H1 (cell line): ENCODE results near the gene L3MBTL4. TPM values are rescaled to one million over a fixed set of nuclear protein-coding genes. Genes with fewer than 3 reads are reported as not detected.

Experiments
- ASH2L ChIP-seq: fragments of 200-600, 300-600 bp; sonication (generic); IDR thresholded peaks from one replicate; pipeline ENCODE4 v1.7.1; 2017; ENCODE audit warnings: low read length
- KDM5A ChIP-seq: fragments of 200-600 bp; IDR thresholded peaks from 2 replicates; pipeline ENCODE4 v1.7.1; 2012; ENCODE audit warnings: mild to moderate bottlenecking, low read length, inconsistent platforms, mixed read lengths
- SAP30 ChIP-seq: fragments of 300-600 bp; sonication (generic); IDR thresholded peaks from 2 replicates; pipeline ENCODE4 v1.7.1; 2012; ENCODE audit warnings: low read length, moderate library complexity, mild to moderate bottlenecking, inconsistent platforms; ENCODE audit not compliant: insufficient read depth, insufficient replicate concordance
- SRF ChIP-seq: IDR thresholded peaks from 2 replicates; pipeline ENCODE4 v1.6.1; 2011; ENCODE audit warnings: mild to moderate bottlenecking, low read depth, low read length, moderate library complexity
- TAF1 ChIP-seq: IDR thresholded peaks from 2 replicates; pipeline ENCODE4 v1.6.1; 2011; ENCODE audit warnings: mild to moderate bottlenecking, low read depth, low read length
- polyA plus RNA-seq, 7 experiments: library from polyadenylated mRNA; depleted of rRNA in 3 of 7; stranded (reverse) in 5 of 7; unstranded in 2 of 7; fragments of >200 nt in 5 of 7; fragments of 200-250 nt in 2 of 7; gene quantifications; 1 replicate in 5 of 7; 2 replicates in 1 of 7; 4 replicates in 1 of 7; pipeline versions ENCODE4 v1.2.1 to v1.2.3, GENCODE V29; 2011 to 2013; ENCODE audit warnings: missing spikeins in 2 of 7, mixed read lengths in 2 of 7
- total RNA-seq: library from RNA; stranded (reverse); fragmentation: NEBNext Ultra II Directional; extraction: Animal tissue kit (Norgen Biotek cat#: 25700); gene quantifications from 2 replicates; pipeline ENCODE4 v1.2.1, GENCODE V29; 2021
- TF ChIP-seq, protein P1 (sequence below): fragments of 300-600 bp; sonication (generic); IDR thresholded peaks from 2 replicates; pipeline ENCODE4 v1.7.1; 2012; ENCODE audit warnings: low read length, moderate library complexity, mild to moderate bottlenecking, inconsistent platforms; ENCODE audit not compliant: insufficient replicate concordance

Gene L3MBTL4
- total and polyA plus RNA-seq, 2 of the 8 experiments (the other 6 are each of a cell fraction or from before 2014, with no cell fraction given) = 1.0 to 2.1 TPM

DNA sequence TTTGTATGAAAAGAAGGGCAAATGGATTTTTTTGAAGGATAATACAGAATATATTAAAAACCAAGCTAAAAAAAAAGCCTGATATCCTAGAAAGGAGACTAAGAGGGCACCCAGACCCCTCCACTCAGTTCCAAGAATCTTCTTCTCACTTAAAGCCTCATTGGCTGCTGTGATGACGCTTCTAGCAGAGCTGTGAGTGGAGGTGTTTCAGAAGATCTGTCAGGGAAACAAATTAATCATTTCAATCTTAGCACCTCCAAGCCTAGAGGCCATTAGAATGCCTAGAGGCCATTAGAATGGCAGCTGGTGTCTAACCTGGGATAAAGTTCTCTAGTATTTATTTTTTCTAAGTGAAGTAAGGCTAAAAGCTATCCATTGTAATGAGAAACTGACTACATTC is 355.2 kb downstream of the L3MBTL4 start (continued):
- TF ChIP-seq SRF (no peak), KDM5A (no peak), SAP30 (no peak), TAF1 (no peak), ASH2L (no peak)
- TF ChIP-seq, protein P1, sequence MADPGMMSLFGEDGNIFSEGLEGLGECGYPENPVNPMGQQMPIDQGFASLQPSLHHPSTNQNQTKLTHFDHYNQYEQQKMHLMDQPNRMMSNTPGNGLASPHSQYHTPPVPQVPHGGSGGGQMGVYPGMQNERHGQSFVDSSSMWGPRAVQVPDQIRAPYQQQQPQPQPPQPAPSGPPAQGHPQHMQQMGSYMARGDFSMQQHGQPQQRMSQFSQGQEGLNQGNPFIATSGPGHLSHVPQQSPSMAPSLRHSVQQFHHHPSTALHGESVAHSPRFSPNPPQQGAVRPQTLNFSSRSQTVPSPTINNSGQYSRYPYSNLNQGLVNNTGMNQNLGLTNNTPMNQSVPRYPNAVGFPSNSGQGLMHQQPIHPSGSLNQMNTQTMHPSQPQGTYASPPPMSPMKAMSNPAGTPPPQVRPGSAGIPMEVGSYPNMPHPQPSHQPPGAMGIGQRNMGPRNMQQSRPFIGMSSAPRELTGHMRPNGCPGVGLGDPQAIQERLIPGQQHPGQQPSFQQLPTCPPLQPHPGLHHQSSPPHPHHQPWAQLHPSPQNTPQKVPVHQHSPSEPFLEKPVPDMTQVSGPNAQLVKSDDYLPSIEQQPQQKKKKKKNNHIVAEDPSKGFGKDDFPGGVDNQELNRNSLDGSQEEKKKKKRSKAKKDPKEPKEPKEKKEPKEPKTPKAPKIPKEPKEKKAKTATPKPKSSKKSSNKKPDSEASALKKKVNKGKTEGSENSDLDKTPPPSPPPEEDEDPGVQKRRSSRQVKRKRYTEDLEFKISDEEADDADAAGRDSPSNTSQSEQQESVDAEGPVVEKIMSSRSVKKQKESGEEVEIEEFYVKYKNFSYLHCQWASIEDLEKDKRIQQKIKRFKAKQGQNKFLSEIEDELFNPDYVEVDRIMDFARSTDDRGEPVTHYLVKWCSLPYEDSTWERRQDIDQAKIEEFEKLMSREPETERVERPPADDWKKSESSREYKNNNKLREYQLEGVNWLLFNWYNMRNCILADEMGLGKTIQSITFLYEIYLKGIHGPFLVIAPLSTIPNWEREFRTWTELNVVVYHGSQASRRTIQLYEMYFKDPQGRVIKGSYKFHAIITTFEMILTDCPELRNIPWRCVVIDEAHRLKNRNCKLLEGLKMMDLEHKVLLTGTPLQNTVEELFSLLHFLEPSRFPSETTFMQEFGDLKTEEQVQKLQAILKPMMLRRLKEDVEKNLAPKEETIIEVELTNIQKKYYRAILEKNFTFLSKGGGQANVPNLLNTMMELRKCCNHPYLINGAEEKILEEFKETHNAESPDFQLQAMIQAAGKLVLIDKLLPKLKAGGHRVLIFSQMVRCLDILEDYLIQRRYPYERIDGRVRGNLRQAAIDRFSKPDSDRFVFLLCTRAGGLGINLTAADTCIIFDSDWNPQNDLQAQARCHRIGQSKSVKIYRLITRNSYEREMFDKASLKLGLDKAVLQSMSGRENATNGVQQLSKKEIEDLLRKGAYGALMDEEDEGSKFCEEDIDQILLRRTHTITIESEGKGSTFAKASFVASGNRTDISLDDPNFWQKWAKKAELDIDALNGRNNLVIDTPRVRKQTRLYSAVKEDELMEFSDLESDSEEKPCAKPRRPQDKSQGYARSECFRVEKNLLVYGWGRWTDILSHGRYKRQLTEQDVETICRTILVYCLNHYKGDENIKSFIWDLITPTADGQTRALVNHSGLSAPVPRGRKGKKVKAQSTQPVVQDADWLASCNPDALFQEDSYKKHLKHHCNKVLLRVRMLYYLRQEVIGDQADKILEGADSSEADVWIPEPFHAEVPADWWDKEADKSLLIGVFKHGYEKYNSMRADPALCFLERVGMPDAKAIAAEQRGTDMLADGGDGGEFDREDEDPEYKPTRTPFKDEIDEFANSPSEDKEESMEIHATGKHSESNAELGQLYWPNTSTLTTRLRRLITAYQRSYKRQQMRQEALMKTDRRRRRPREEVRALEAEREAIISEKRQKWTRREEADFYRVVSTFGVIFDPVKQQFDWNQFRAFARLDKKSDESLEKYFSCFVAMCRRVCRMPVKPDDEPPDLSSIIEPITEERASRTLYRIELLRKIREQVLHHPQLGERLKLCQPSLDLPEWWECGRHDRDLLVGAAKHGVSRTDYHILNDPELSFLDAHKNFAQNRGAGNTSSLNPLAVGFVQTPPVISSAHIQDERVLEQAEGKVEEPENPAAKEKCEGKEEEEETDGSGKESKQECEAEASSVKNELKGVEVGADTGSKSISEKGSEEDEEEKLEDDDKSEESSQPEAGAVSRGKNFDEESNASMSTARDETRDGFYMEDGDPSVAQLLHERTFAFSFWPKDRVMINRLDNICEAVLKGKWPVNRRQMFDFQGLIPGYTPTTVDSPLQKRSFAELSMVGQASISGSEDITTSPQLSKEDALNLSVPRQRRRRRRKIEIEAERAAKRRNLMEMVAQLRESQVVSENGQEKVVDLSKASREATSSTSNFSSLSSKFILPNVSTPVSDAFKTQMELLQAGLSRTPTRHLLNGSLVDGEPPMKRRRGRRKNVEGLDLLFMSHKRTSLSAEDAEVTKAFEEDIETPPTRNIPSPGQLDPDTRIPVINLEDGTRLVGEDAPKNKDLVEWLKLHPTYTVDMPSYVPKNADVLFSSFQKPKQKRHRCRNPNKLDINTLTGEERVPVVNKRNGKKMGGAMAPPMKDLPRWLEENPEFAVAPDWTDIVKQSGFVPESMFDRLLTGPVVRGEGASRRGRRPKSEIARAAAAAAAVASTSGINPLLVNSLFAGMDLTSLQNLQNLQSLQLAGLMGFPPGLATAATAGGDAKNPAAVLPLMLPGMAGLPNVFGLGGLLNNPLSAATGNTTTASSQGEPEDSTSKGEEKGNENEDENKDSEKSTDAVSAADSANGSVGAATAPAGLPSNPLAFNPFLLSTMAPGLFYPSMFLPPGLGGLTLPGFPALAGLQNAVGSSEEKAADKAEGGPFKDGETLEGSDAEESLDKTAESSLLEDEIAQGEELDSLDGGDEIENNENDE = no peak
